ENCODE measurements around the gene MGAT5B. TPM values are rescaled to one million over a fixed set of nuclear protein-coding genes. Genes with fewer than 3 reads are reported as not detected.

Gene MGAT5B
- total and polyA plus RNA-seq, 2 of the 13 experiments (the other 11 are each of a cell fraction or from before 2014, with no cell fraction given) = 0.07 to 0.13 TPM

GRCh38 chr17:76889323-76889722, 21.1 kb downstream of the MGAT5B start (continued):
- TF ChIP-seq ZNF839 (CRISPR knock-in tag; IDR thresholded peaks at IDR 0.05; ENCODE audit: borderline replicate concordance) = no peak
- TF ChIP-seq ZFP82 (CRISPR knock-in tag; IDR thresholded peaks at IDR 0.05; ENCODE audit: borderline replicate concordance) = no peak
- no peak for TF ChIP-seq RBAK (CRISPR knock-in tag; IDR thresholded peaks at IDR 0.05)
- TF ChIP-seq ZFP36 (IDR thresholded peaks at IDR 0.05; ENCODE audit: borderline replicate concordance, low read depth, low read length, partially characterized antibody) = no peak
- no peak for TF ChIP-seq GLI4 (CRISPR knock-in tag; IDR thresholded peaks at IDR 0.05; ENCODE audit: borderline replicate concordance)
- no peak for TF ChIP-seq PLRG1 (conservative IDR thresholded peaks at IDR 0.05)
- TF ChIP-seq, protein P1, sequence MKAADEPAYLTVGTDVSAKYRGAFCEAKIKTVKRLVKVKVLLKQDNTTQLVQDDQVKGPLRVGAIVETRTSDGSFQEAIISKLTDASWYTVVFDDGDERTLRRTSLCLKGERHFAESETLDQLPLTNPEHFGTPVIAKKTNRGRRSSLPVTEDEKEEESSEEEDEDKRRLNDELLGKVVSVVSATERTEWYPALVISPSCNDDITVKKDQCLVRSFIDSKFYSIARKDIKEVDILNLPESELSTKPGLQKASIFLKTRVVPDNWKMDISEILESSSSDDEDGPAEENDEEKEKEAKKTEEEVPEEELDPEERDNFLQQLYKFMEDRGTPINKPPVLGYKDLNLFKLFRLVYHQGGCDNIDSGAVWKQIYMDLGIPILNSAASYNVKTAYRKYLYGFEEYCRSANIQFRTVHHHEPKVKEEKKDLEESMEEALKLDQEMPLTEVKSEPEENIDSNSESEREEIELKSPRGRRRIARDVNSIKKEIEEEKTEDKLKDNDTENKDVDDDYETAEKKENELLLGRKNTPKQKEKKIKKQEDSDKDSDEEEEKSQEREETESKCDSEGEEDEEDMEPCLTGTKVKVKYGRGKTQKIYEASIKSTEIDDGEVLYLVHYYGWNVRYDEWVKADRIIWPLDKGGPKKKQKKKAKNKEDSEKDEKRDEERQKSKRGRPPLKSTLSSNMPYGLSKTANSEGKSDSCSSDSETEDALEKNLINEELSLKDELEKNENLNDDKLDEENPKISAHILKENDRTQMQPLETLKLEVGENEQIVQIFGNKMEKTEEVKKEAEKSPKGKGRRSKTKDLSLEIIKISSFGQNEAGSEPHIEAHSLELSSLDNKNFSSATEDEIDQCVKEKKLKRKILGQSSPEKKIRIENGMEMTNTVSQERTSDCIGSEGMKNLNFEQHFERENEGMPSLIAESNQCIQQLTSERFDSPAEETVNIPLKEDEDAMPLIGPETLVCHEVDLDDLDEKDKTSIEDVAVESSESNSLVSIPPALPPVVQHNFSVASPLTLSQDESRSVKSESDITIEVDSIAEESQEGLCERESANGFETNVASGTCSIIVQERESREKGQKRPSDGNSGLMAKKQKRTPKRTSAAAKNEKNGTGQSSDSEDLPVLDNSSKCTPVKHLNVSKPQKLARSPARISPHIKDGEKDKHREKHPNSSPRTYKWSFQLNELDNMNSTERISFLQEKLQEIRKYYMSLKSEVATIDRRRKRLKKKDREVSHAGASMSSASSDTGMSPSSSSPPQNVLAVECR (CRISPR knock-in tag; IDR thresholded peaks at IDR 0.05; ENCODE audit: borderline replicate concordance) = no peak
- no peak for TF ChIP-seq MTA1 (CRISPR knock-in tag; IDR thresholded peaks at IDR 0.05; ENCODE audit: borderline replicate concordance)
- TF ChIP-seq ZNF451 (CRISPR knock-in tag; IDR thresholded peaks at IDR 0.05) = no peak

DNA sequence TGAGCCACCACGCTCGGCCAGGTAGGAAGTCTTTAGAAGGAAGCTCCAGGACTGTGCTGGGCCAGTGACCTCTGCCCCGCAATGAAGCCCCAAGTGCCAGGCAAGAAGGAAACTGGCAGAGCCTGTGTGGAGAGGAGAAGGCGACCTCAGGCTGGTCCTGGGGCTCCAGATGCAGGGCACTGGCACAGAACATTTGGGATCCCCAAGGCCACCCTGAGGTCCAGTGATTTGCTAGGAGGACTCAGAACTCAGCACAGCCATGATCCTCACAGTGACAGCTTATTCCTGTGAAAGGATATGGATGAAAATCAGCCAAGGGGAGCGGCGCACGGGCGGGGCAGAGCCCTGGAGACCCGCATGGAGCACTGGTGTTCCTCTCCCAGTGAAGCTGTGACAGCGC, 24.1 kb downstream of the MGAT5B start:
- intact Hi-C loops (cut with micrococcal nuclease; ENCODE audit: unreplicated experiment) (no loop called here), in situ Hi-C loops (cut with HindIII; ENCODE audit: extremely low pct_ligation_motif_present, low pct_unique_long_range_greater_than_20kb) (loop anchor here (10.0 kb wide), 1 partner anchor 58 kb away; no protein-coding TSS in a partner anchor)
- Histone ChIP-seq H3K4me1 (ENCODE audit: insufficient read depth, low read length) (no peaks in the 10 kb centered on the region), H3K36me3 (replicated peaks in 1 of 2; ENCODE audit: control insufficient read depth in 1 of 2, insufficient read depth in 2 of 2, low read length in 2 of 2) (no peaks in the 10 kb centered on the region), H4K20me1 (ENCODE audit: insufficient read depth, low read length) (no peaks in the 10 kb centered on the region), H3K27ac (ENCODE audit: extremely low read length, insufficient read depth, low read length) (no peak overlapping the region), H3K4me3 (replicated peaks in 1 of 3; ENCODE audit: insufficient read depth in 1 of 3, low read depth in 2 of 3, low read length in 3 of 3) (no peak overlapping the region), H3K9me3 (ENCODE audit: low read length) (no peaks in the 10 kb centered on the region), H3K27me3 (ENCODE audit: control insufficient read depth in 1 of 2, insufficient read depth in 2 of 2, low read length in 2 of 2) (peaks cover 2 to 58% of the 10 kb centered on the region in 2 experiments; a peak in 3 of 5 replicates), H2AFZ (ENCODE audit: low read length) (no peak overlapping the region), H3K9ac (ENCODE audit: insufficient read depth, low read depth, low read length) (no peak overlapping the region), H3K4me2 (ENCODE audit: low read depth, low read length) (no peak overlapping the region), H3K79me2 (ENCODE audit: insufficient read depth, low read length) (no peaks in the 10 kb centered on the region)
- BruUV-seq (replicated peaks) = no TSS peak
- ATAC-seq (no peak), DNase-seq (ENCODE audit: low spot score) (no peak), FAIRE-seq (no peak)
- ChIA-PET POLR2A (no interaction called here), CTCF (ENCODE audit: low intra/inter-chr PET ratio, low total read pairs) (no interaction called here)
- 56% methylated on average over 8 of the region's 10 CpGs for WGBS (ENCODE audit: low lambda C conversion rate)
- no peak for TF ChIP-seq ZNF616 (CRISPR knock-in tag; IDR thresholded peaks at IDR 0.05; ENCODE audit: low read depth)
- no peak for TF ChIP-seq FLYWCH1 (CRISPR knock-in tag; IDR thresholded peaks at IDR 0.05)
- no peak for TF ChIP-seq ZNF660 (CRISPR knock-in tag; IDR thresholded peaks at IDR 0.05; ENCODE audit: borderline replicate concordance, low read depth)
- no peak for TF ChIP-seq ZNF883 (CRISPR knock-in tag; IDR thresholded peaks at IDR 0.05; ENCODE audit: not compliant biosample characterization)
- TF ChIP-seq ZNF792 (CRISPR knock-in tag; IDR thresholded peaks at IDR 0.05) = no peak
- TF ChIP-seq NFYC (CRISPR knock-in tag; IDR thresholded peaks at IDR 0.05) = no peak
- no peak for TF ChIP-seq ZNF761 (CRISPR knock-in tag; conservative IDR thresholded peaks at IDR 0.05)
- TF ChIP-seq, protein P2, sequence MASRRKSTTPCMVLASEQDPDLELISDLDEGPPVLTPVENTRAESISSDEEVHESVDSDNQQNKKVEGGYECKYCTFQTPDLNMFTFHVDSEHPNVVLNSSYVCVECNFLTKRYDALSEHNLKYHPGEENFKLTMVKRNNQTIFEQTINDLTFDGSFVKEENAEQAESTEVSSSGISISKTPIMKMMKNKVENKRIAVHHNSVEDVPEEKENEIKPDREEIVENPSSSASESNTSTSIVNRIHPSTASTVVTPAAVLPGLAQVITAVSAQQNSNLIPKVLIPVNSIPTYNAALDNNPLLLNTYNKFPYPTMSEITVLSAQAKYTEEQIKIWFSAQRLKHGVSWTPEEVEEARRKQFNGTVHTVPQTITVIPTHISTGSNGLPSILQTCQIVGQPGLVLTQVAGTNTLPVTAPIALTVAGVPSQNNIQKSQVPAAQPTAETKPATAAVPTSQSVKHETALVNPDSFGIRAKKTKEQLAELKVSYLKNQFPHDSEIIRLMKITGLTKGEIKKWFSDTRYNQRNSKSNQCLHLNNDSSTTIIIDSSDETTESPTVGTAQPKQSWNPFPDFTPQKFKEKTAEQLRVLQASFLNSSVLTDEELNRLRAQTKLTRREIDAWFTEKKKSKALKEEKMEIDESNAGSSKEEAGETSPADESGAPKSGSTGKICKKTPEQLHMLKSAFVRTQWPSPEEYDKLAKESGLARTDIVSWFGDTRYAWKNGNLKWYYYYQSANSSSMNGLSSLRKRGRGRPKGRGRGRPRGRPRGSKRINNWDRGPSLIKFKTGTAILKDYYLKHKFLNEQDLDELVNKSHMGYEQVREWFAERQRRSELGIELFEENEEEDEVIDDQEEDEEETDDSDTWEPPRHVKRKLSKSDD (CRISPR knock-in tag; IDR thresholded peaks at IDR 0.05; ENCODE audit: low read depth) = no peak

Data from HepG2 (cell line).